Activated CD4-positive, alpha-beta memory T cell treated with anti-CD3 and anti-CD28 coated beads for 36 hours (primary cell): ENCODE results near the gene MYO5C. TPM values are rescaled to one million over a fixed set of nuclear protein-coding genes. Genes with fewer than 3 reads are reported as not detected.
A peak's percentile ranks its signal among the peaks of the same experiment; 100 is the strongest.

Source experiments
- CTCF ChIA-PET: fragments of 350-600 bp; sonication (Branson Sonifier 250); formaldehyde crosslinking; loops from one replicate; lab custom pipeline; 2021; ENCODE audit warnings: antibody characterized with exemption, inconsistent platforms; lab: Charles Lee
- POLR2A ChIA-PET: fragments of 350-600 bp; sonication (Branson Sonifier 250); formaldehyde crosslinking; loops from one replicate; lab custom pipeline; 2021; ENCODE audit warnings: antibody characterized with exemption; lab: Charles Lee
- DNase-seq: peaks from one replicate; pipeline ENCODE4 v3.0.0-alpha.2; 2020
- H3K27ac Mint-ChIP-seq: one replicate; pipeline ENCODE4 v1.8.0; 2021; ENCODE audit warnings: mixed read lengths
- H3K27me3 Mint-ChIP-seq: one replicate; pipeline ENCODE4 v1.8.0; 2021; ENCODE audit warnings: mixed read lengths
- H3K36me3 Mint-ChIP-seq: one replicate; pipeline ENCODE4 v1.8.0; 2021; ENCODE audit warnings: mixed read lengths
- H3K4me1 Mint-ChIP-seq: one replicate; pipeline ENCODE4 v1.8.0; 2021; ENCODE audit warnings: low read depth, mixed read lengths
- H3K4me3 Mint-ChIP-seq: one replicate; pipeline ENCODE4 v1.8.0; 2021; ENCODE audit warnings: mild to moderate bottlenecking, mixed read lengths
- H3K9me3 Mint-ChIP-seq: one replicate; pipeline ENCODE4 v1.8.0; 2021; ENCODE audit warnings: mixed read lengths
- intact Hi-C: fragments of 100-400 bp; cut with micrococcal nuclease; formaldehyde crosslinking; loops from one replicate; pipeline ENCODE4 v1.15.1; 2023
- total RNA-seq, 2 experiments: library from RNA; stranded (reverse); gene quantifications; one replicate each; pipeline ENCODE4 v1.2.3, GENCODE V29; 2021

Gene MYO5C
- total RNA-seq, 2 experiments from 2014 or later: 0.27 to 0.50 TPM

DNA sequence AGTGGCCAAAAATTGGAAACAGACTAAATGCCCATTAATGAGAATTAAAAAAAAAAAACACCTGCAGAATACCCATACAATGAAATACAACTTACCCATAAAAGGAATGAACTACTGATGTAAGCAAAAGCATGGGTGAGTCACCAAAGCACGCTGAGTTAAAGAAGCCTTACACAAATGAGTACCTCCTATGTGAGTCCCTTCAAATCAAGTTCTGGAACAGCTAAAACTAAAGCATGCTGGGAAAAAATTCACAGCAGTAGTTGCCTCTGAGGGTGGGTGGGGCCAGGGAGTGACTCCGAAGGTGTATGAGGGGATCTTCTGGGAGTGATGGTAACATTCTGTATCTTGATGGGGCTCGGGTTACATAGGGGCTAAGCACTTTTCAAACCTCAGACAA is 11.4 kb downstream of the MYO5C start:
- CTCF ChIA-PET: no interaction called here
- Mint-ChIP-seq H3K27me3 (peaks cover 3% of the 10 kb centered on the region), H3K36me3 (no peaks in the 10 kb centered on the region), H3K9me3 (no peaks in the 10 kb centered on the region), H3K4me3 (no peak overlapping the region), H3K27ac (no peak overlapping the region), H3K4me1 (peaks cover 1% of the 10 kb centered on the region)
- POLR2A ChIA-PET: no interaction called here
- intact Hi-C loops: loop anchor here (1.0 kb wide), 1 partner anchor 22 kb away; no protein-coding TSS in a partner anchor
- DNase-seq: peak; percentile 45

DNA sequence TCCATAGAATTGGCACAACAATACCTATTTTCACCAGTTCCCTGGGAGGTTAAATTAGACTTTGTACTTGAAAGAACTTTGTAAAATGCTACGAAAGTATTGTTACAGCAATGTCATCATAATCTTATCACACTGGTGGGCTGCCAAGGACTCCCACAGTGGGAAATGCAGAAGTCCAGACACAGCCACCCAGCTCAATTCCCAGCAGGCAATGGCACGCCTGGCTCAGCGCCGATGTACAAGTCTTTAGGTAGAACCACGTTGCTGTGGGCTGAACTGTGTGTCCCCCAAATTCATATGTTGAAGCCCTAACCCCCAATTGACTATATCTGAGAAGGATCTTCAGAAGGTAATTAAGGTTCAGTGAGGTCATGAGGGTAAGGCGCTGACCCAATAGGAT is 12.3 kb downstream of the MYO5C start:
- CTCF ChIA-PET: no interaction called here
- DNase-seq: no peak
- Mint-ChIP-seq H3K36me3 (no peaks in the 10 kb centered on the region), H3K27me3 (peaks cover 3% of the 10 kb centered on the region), H3K9me3 (no peaks in the 10 kb centered on the region), H3K27ac (no peak overlapping the region), H3K4me1 (peaks cover 1% of the 10 kb centered on the region), H3K4me3 (no peak overlapping the region)
- intact Hi-C loops: no loop called here
- POLR2A ChIA-PET: no interaction called here

DNA sequence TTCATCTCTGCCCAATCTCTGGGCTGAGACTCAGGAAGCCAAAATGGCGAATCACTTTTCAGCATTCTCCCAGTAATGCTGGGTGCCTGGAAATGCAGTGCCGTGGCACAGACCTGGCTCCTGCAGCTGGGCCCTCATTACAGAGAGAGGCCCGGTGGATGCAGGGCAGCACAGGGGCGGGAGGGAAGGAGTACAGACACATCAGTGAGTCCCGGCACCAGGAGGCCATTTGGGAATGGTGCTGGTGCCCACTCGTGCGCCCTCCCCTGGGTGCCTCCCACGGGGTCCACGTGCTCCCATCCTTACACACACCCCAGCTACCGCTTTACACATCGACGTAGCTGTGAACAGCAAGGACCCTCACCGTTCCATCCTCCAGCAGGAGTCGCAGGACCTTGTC is 13.2 kb downstream of the MYO5C start:
- no peak for DNase-seq
- ChIA-PET CTCF (no interaction called here), POLR2A (no interaction called here)
- Mint-ChIP-seq H3K27ac (no peak overlapping the region), H3K27me3 (peaks cover 3% of the 10 kb centered on the region), H3K4me3 (no peak overlapping the region), H3K9me3 (no peaks in the 10 kb centered on the region), H3K36me3 (no peaks in the 10 kb centered on the region), H3K4me1 (peaks cover 1% of the 10 kb centered on the region)
- intact Hi-C loops: no loop called here

DNA sequence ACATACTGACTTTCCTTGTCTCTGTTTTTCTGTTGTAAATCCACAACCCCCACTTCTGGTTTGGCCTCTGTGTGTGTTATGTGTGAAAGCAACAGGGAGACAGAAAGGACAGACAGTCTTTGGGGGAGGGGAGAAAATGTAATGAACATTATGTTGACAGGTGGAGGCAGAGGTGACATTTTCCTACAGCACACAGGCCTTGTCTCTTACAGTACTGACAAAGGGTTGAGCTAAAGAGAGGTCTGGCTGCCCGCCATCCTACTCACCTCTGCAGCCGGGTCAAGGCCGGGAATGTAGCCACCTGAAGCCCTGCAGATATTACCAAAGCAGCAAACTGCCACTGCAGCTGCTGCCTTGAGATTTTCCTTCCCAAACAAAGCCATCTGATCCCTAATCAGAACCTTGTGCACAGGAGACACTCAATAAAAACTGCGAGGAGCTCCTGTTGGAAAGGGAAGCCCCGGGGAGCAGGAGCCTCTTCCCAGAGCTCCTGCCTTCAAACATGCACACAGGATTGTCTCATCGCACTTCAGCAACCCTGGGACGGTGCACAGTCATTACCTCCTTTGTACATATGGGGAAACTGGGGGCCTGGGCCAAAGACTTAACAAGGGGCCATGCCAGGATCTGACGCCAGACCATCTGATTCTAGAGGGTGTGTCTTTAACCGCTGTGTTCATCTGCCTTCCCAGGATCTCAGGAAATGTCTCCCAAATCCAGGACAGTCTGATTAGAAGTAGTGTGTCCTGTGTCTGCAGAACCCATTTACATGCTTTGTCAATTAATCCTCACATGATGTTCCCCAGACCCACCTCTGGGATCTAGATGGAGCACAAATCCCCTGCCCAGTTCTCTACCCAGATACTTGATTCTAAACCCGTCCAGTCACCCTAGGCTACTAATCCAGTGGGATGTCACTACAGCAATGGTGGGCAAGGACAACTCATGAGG is 14.2 kb downstream of the MYO5C start:
- ChIA-PET CTCF (no interaction called here), POLR2A (no interaction called here)
- DNase-seq: no peak
- Mint-ChIP-seq H3K27ac (no peak overlapping the region), H3K9me3 (no peaks in the 10 kb centered on the region), H3K27me3 (peaks cover 3% of the 10 kb centered on the region), H3K4me3 (no peak overlapping the region), H3K36me3 (no peaks in the 10 kb centered on the region), H3K4me1 (peaks cover 1% of the 10 kb centered on the region)
- intact Hi-C loops: no loop called here

DNA sequence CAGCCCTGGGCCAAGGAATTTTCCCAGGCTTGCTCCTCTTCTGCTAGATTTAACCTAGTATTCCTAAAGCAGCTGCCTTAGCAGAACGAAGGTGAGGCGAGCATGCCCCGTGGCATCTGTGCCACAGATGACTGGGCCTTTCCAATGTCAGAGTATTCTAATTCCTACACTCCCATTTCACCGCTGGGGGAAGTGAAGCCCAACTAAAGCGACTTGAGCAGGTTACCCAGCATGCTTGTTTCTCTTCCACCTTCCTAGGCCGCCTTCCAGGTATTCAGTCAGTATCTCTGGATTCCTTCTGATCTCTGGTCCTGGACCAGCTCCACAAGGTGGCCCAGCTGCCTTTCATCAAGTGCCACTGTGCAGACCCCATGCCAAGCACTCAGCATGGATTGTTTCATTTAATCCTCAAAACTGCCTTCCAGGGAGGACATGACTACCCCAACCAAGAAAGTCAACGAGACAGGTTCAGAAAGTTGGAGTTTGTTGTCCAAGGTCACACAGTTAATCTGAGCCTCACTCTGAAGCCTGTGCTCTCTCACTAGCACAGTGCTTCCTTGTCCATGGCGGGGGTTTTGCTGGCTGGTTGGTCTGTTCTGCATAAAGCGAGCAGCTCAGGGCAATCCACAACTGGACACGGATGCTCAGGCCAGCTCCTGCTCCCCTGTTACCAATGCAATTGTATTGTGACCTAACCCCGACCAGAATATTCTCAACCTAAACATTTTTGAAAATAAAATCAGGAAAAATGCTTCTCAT is 15.1 kb downstream of the MYO5C start:
- intact Hi-C loops: no loop called here
- ChIA-PET POLR2A (no interaction called here), CTCF (no interaction called here)
- Mint-ChIP-seq H3K27me3 (peaks cover 6% of the 10 kb centered on the region), H3K4me3 (no peak overlapping the region), H3K27ac (no peak overlapping the region), H3K36me3 (no peaks in the 10 kb centered on the region), H3K9me3 (no peaks in the 10 kb centered on the region), H3K4me1 (peaks cover 1% of the 10 kb centered on the region)
- DNase-seq: no peak

DNA sequence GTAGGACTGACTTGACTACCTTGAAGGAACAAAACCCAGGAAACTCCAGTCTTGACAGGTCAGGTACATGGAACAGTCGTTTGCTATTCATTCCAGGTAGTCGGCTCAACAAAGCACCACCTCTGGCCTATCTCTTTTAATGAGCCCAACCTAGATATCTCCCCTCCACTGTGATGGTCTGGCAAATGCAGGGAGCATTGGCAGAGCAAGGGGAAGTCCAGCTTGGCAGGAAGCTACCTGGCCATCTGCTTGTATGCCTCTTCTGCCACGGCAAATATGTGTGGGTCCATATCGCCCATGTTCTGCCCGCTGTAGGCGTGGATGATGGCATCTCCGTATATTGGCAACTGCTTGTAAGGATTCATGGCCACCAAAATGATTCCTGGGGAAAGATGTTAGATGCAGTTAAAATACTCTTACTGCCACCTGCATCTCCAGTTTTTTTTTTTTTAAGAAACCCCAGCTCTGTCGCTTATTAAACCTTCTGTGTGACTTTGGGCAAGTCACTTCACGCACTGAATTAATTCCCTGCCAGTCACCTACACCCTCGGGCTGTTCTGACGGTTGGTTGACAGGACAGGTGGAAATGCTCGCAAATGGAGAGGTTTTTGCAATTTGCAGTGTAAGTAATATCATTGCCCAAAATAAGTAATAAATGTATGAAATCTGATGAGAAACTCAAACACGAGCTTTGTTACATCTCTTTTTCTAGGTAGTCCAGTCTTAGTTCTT is 16.8 kb downstream of the MYO5C start:
- DNase-seq: no peak
- H3K27me3 Mint-ChIP-seq: peaks cover 6% of the 10 kb centered on the region
- CTCF ChIA-PET: no interaction called here
- no peaks in the 10 kb centered on the region for H3K36me3 Mint-ChIP-seq
- H3K4me3 Mint-ChIP-seq: no peak overlapping the region
- intact Hi-C loops: no loop called here
- H3K4me1 Mint-ChIP-seq: no peaks in the 10 kb centered on the region
- H3K27ac Mint-ChIP-seq: no peak overlapping the region
- H3K9me3 Mint-ChIP-seq: no peaks in the 10 kb centered on the region
- POLR2A ChIA-PET: no interaction called here

DNA sequence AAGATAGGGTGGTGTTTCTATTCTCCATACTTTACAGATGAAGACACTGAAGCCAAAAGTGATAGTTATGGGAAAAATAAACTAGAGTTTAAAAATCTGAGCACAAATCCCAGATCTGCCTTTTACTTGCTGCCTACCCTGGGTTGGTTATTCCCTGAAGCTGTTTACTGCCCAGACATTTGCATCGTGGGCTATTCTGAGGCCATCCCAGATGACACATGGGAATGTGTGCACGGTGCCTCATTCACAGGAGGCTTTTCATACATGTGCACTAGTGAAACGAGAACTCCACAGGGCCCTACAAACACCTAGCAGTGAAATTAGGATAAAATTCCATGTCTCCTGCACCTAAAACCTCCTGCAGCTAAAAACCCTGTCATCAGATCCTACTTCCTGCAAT is 17.5 kb downstream of the MYO5C start:
- no peaks in the 10 kb centered on the region for H3K36me3 Mint-ChIP-seq
- H3K27me3 Mint-ChIP-seq: peaks cover 5% of the 10 kb centered on the region
- intact Hi-C loops: no loop called here
- ChIA-PET CTCF (no interaction called here), POLR2A (no interaction called here)
- H3K27ac Mint-ChIP-seq: no peak overlapping the region
- no peak overlapping the region for H3K4me3 Mint-ChIP-seq
- no peaks in the 10 kb centered on the region for H3K9me3 Mint-ChIP-seq
- DNase-seq: no peak
- no peaks in the 10 kb centered on the region for H3K4me1 Mint-ChIP-seq

DNA sequence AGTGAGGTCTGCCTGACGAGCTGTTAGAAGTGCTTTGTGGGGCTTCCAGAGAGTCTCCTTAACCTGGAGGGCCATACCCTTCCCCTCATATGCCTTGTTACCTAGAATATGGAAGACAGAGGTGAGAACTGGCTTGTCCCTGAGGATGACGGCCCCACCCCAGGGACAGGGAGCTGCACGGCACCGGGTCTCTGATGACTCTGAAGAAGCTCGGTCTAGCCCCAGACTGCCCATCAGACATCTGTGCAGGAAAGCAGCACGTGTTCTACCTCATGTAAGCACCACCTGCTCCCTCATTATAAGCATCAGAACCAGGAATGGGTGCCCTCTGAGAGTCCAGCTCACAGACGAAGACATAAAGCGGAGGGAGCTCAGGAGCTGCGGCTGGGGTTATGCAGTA is 18.0 kb downstream of the MYO5C start:
- Mint-ChIP-seq H3K4me1 (no peaks in the 10 kb centered on the region), H3K27me3 (peaks cover 3% of the 10 kb centered on the region), H3K9me3 (no peaks in the 10 kb centered on the region), H3K36me3 (no peaks in the 10 kb centered on the region), H3K27ac (no peak overlapping the region), H3K4me3 (no peak overlapping the region)
- intact Hi-C loops: no loop called here
- POLR2A ChIA-PET: no interaction called here
- CTCF ChIA-PET: no interaction called here
- DNase-seq: no peak

DNA sequence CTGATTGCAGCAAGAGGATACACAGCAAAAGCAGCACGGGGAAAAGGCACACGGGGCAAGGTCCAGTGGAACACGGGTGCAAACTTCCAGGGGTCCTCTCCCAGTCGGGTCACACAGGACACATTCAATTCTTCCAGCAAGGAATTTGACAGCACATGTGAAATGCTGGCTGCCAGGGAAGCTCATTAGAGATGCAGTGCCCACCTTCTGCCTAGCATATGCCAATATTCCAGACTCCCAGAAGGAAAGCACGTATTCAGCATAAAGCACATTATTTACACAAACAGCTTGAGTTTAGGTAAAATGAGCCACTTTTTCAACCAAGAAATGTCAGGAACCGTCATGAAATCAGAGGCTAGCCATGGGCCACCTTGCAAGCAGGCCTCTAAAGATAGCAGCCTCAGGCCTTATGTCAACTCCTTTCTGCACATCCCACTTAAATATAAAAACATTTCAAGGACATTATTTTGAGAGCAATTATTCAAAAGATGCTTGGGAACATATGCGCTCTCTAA is 19.3 kb downstream of the MYO5C start:
- ChIA-PET POLR2A (no interaction called here), CTCF (no interaction called here)
- Mint-ChIP-seq H3K27ac (no peak overlapping the region), H3K36me3 (no peaks in the 10 kb centered on the region), H3K4me1 (no peaks in the 10 kb centered on the region), H3K4me3 (no peak overlapping the region), H3K9me3 (no peaks in the 10 kb centered on the region), H3K27me3 (peaks cover 3% of the 10 kb centered on the region)
- DNase-seq: no peak
- intact Hi-C loops: no loop called here

DNA sequence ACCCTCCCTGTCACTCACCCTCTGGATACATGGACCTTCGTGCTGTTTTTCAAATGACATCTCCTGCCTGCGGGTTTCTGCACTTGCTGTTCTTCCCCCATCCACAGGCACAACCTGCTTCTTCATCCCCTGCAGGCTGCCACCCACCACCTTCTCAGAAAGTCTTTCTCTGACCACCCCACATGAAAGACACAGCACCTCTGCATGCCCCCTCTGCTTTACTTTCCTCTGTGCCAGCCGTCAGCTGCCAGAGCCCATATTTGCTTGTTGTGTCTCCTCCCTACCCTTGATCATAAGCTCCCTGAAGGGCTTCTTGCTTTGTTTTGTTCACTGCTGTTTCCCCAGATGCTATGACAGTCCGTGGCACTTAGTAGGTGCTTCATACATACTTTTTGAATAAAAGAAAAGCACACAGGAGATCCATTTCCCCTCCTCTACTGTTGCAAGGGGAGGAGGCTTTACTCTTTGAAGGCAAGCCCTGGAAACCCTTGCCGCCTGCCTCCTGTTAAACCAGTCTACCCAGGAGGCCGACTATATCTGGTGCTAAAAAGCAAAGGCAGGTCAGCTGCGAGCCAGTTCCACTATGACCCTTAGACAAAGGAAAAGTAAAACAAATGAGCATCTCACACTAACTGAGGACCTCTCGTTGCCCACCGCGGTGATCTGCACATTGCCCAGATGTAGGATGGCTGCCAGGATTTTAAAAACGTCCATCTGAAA is 31.9 kb downstream of the MYO5C start:
- ChIA-PET CTCF (no interaction called here), POLR2A (no interaction called here)
- Mint-ChIP-seq H3K36me3 (no peaks in the 10 kb centered on the region), H3K4me1 (peaks cover 30% of the 10 kb centered on the region), H3K27ac (peak overlapping the region; percentile 5), H3K9me3 (no peaks in the 10 kb centered on the region), H3K27me3 (no peaks in the 10 kb centered on the region), H3K4me3 (no peak overlapping the region)
- DNase-seq: no peak
- intact Hi-C loops: loop anchor here (2.0 kb wide), 3 partner anchors 115 to 415 kb away; partner anchors contain the start of gene ATOSA

DNA sequence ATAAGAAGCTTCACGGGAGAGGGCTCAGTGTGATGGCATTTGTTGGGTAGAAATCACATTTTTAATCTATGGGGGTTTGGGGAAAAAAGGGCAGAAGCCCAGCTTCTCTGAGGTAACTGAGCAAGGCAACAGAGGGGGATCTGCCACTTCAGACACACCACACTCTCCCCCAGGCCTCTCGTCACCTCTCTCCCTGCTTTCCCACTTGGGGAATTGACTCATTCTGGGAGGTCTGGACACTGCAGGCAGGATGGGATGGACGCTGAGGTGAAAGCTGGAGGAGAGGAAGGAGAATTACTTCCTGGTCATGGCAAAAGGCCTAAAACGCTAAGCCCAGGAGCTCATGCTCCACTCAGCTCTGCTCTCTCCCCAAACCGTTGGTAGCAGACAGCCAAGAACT is 33.2 kb downstream of the MYO5C start:
- ChIA-PET POLR2A (interaction anchor here (0.9 to 2.4 kb wide), 7 partner anchors 10 to 296 kb away, joined by 3 to 10 read pairs (median 4); no protein-coding TSS in a partner anchor), CTCF (interaction anchor here (0.6 to 1.8 kb wide), 9 partner anchors 10 to 474 kb away, joined by 3 to 6 read pairs (median 5); no protein-coding TSS in a partner anchor)
- no peaks in the 10 kb centered on the region for H3K9me3 Mint-ChIP-seq
- no peak for DNase-seq
- H3K4me1 Mint-ChIP-seq: peaks cover 30% of the 10 kb centered on the region
- H3K27me3 Mint-ChIP-seq: no peaks in the 10 kb centered on the region
- peak overlapping the region; percentile 80 for H3K27ac Mint-ChIP-seq
- no peaks in the 10 kb centered on the region for H3K36me3 Mint-ChIP-seq
- intact Hi-C loops: loop anchor here (1.0 to 2.0 kb wide), 6 partner anchors 22 to 416 kb away; partner anchors contain the start of gene ATOSA
- H3K4me3 Mint-ChIP-seq: peak overlapping the region; percentile 3
